ENCODE measurements around the gene ZIC2. TPM values are rescaled to one million over a fixed set of nuclear protein-coding genes. Genes with fewer than 3 reads are reported as not detected.
A peak's percentile ranks its signal among the peaks of the same experiment; 100 is the strongest.

ZIC2 gene
- total and polyA plus RNA-seq, 2 donors (not counting 1 experiment from before 2014, with no cell fraction given): not detected

GRCh38 chr13:99971576-99972189 is 9.9 kb upstream of the ZIC2 start, which contains the start of gene ZIC5:
Gene ZIC5 (minus strand): TSS chr13:99971767. CDS start chr13:99971603, 164 bp downstream.
- no peak for DNase-seq (ENCODE audit: low read depth in 2 of 2)
- Histone ChIP-seq H4K20me1 (ENCODE audit: control insufficient read depth, extremely low read depth, insufficient read depth, low read length) (peaks cover 1% of the 10 kb centered on the region), H3K9me3 (ENCODE audit: control insufficient read depth, insufficient read depth, low read depth, low read length) (no peaks in the 10 kb centered on the region), H2AFZ (ENCODE audit: low read length) (no peak within 1 kb of the TSS), H3K9ac (ENCODE audit: insufficient read depth, low read length) (no peak within 1 kb of the TSS), H3K4me2 (ENCODE audit: extremely low read depth, insufficient read depth, low read length) (peak within 1 kb of the TSS; percentile 25), H3K79me2 (ENCODE audit: control insufficient read depth, insufficient read depth, low read length) (no peaks in the 10 kb centered on the region), H3K4me1 (ENCODE audit: control insufficient read depth, extremely low read depth, insufficient read depth, low read length) (no peaks in the 10 kb centered on the region), H3K27ac (ENCODE audit: insufficient read depth, low read length) (no peak within 1 kb of the TSS), H3K36me3 (ENCODE audit: control insufficient read depth, insufficient read depth, low read length) (no peaks in the 10 kb centered on the region), H3K27me3 (ENCODE audit: control insufficient read depth, insufficient read depth, low read length) (peaks cover 84% of the 10 kb centered on the region), H3K4me3 (replicated peaks in 1 of 4; ENCODE audit: control extremely low read depth in 1 of 4, insufficient read depth in 1 of 4, low read depth in 3 of 4, low read length in 4 of 4) (no peak within 1 kb of the TSS)
- TF ChIP-seq EZH2 (IDR thresholded peaks at IDR 0.05; ENCODE audit: low read length, missing control alignments) (peak; percentile 92), CTCF (conservative IDR thresholded peaks at IDR 0.05 in 1 of 2, IDR thresholded peaks at IDR 0.05 in 1 of 2; ENCODE audit: low read depth in 1 of 2, low read length in 2 of 2) (no peak)

GRCh38 chr13:99972190-99972731 is 9.3 kb upstream of the ZIC2 start:
- peaks cover 1% of the 10 kb centered on the region for H4K20me1 ChIP-seq (ENCODE audit: control insufficient read depth, extremely low read depth, insufficient read depth, low read length)
- H3K4me2 ChIP-seq (ENCODE audit: extremely low read depth, insufficient read depth, low read length): no peak overlapping the region
- no peaks in the 10 kb centered on the region for H3K79me2 ChIP-seq (ENCODE audit: control insufficient read depth, insufficient read depth, low read length)
- H3K4me1 ChIP-seq (ENCODE audit: control insufficient read depth, extremely low read depth, insufficient read depth, low read length): no peaks in the 10 kb centered on the region
- no peaks in the 10 kb centered on the region for H3K9me3 ChIP-seq (ENCODE audit: control insufficient read depth, insufficient read depth, low read depth, low read length)
- no peak overlapping the region for H3K4me3 ChIP-seq (replicated peaks in 1 of 4; ENCODE audit: control extremely low read depth in 1 of 4, insufficient read depth in 1 of 4, low read depth in 3 of 4, low read length in 4 of 4)
- H3K36me3 ChIP-seq (ENCODE audit: control insufficient read depth, insufficient read depth, low read length): no peaks in the 10 kb centered on the region
- TF ChIP-seq CTCF (conservative IDR thresholded peaks at IDR 0.05 in 1 of 2, IDR thresholded peaks at IDR 0.05 in 1 of 2; ENCODE audit: low read depth in 1 of 2, low read length in 2 of 2) (no peak), EZH2 (IDR thresholded peaks at IDR 0.05; ENCODE audit: low read length, missing control alignments) (peak; percentile 61)
- DNase-seq (ENCODE audit: low read depth in 2 of 2): no peak
- no peak overlapping the region for H3K27ac ChIP-seq (ENCODE audit: insufficient read depth, low read length)
- H3K27me3 ChIP-seq (ENCODE audit: control insufficient read depth, insufficient read depth, low read length): peaks cover 88% of the 10 kb centered on the region
- H3K9ac ChIP-seq (ENCODE audit: insufficient read depth, low read length): no peak overlapping the region
- H2AFZ ChIP-seq (ENCODE audit: low read length): no peak overlapping the region

GRCh38 chr13:99973163-99973807 is 8.3 kb upstream of the ZIC2 start:
- DNase-seq (ENCODE audit: low read depth in 2 of 2): no peak
- Histone ChIP-seq H3K4me3 (replicated peaks in 1 of 4; ENCODE audit: control extremely low read depth in 1 of 4, insufficient read depth in 1 of 4, low read depth in 3 of 4, low read length in 4 of 4) (no peak overlapping the region), H3K27me3 (ENCODE audit: control insufficient read depth, insufficient read depth, low read length) (peaks cover 88% of the 10 kb centered on the region), H3K4me1 (ENCODE audit: control insufficient read depth, extremely low read depth, insufficient read depth, low read length) (no peaks in the 10 kb centered on the region), H3K79me2 (ENCODE audit: control insufficient read depth, insufficient read depth, low read length) (no peaks in the 10 kb centered on the region), H3K9me3 (ENCODE audit: control insufficient read depth, insufficient read depth, low read depth, low read length) (no peaks in the 10 kb centered on the region), H3K9ac (ENCODE audit: insufficient read depth, low read length) (no peak overlapping the region), H3K4me2 (ENCODE audit: extremely low read depth, insufficient read depth, low read length) (no peak overlapping the region), H3K36me3 (ENCODE audit: control insufficient read depth, insufficient read depth, low read length) (no peaks in the 10 kb centered on the region), H3K27ac (ENCODE audit: insufficient read depth, low read length) (no peak overlapping the region), H4K20me1 (ENCODE audit: control insufficient read depth, extremely low read depth, insufficient read depth, low read length) (no peaks in the 10 kb centered on the region), H2AFZ (ENCODE audit: low read length) (no peak overlapping the region)
- TF ChIP-seq CTCF (conservative IDR thresholded peaks at IDR 0.05 in 1 of 2, IDR thresholded peaks at IDR 0.05 in 1 of 2; ENCODE audit: low read depth in 1 of 2, low read length in 2 of 2) (no peak), EZH2 (IDR thresholded peaks at IDR 0.05; ENCODE audit: low read length, missing control alignments) (peak; percentile 16)

All from fibroblast of lung (primary cell).